H1 (cell line): ENCODE measurements around the gene CRYBB1. TPM values are rescaled to one million over a fixed set of nuclear protein-coding genes. Genes with fewer than 3 reads are reported as not detected.
A peak's percentile ranks its signal among the peaks of the same experiment; 100 is the strongest.

Experiments used
- BCL11A ChIP-seq, 2 experiments: IDR thresholded peaks; one replicate each; pipeline ENCODE4 v1.6.1; 2011; ENCODE audit warnings: low read depth in 2 of 2, low read length in 2 of 2, mild to moderate bottlenecking in 2 of 2
- E2F6 ChIP-seq: IDR thresholded peaks from 2 replicates; pipeline ENCODE4 v1.6.1; 2012; ENCODE audit warnings: inconsistent platforms
- USF2 ChIP-seq: IDR thresholded peaks from 2 replicates; pipeline ENCODE4 v1.6.1; 2011; ENCODE audit warnings: low read length, improper control_type of control experiment
- microRNA counts: library from miRNA; unstranded; fragments of <30 nt; microRNA quantifications from one replicate; lab custom pipeline; 2015
- microRNA-seq, 2 experiments: library from miRNA; unstranded; fragments of <30 nt; microRNA quantifications; one replicate each; pipeline versions ENCODE4 to v1.2.0, GENCODE V29; 2016 to 2020; ENCODE audit warnings: borderline microRNAs expressed in 2 of 2, borderline number of aligned reads in 2 of 2, borderline replicate concordance in 1 of 2
- polyA plus RNA-seq, 7 experiments: library from polyadenylated mRNA; depleted of rRNA in 3 of 7; stranded (reverse) in 5 of 7; unstranded in 2 of 7; fragments of >200 nt in 5 of 7; fragments of 200-250 nt in 2 of 7; gene quantifications; 1 replicate in 5 of 7; 2 replicates in 1 of 7; 4 replicates in 1 of 7; pipeline versions ENCODE4 v1.2.1 to v1.2.3, GENCODE V29; 2011 to 2013; ENCODE audit warnings: missing spikeins in 2 of 7, mixed read lengths in 2 of 7
- small RNA-seq: library from polyadenylated mRNA; stranded (forward); fragments of <200 nt; extraction: miRNeasy Mini kit (QIAGEN cat#:217004); gene quantifications from one replicate; pipeline ENCODE3, GENCODE V24; 2013; ENCODE audit not compliant: insufficient read depth
- total RNA-seq: library from RNA; stranded (reverse); fragmentation: NEBNext Ultra II Directional; extraction: Animal tissue kit (Norgen Biotek cat#: 25700); gene quantifications from 2 replicates; pipeline ENCODE4 v1.2.1, GENCODE V29; 2021

CRYBB1 gene
- total and polyA plus RNA-seq, 2 of the 8 experiments (the other 6 are each of a cell fraction or from before 2014, with no cell fraction given) = 1.7 to 6.0 TPM

DNA sequence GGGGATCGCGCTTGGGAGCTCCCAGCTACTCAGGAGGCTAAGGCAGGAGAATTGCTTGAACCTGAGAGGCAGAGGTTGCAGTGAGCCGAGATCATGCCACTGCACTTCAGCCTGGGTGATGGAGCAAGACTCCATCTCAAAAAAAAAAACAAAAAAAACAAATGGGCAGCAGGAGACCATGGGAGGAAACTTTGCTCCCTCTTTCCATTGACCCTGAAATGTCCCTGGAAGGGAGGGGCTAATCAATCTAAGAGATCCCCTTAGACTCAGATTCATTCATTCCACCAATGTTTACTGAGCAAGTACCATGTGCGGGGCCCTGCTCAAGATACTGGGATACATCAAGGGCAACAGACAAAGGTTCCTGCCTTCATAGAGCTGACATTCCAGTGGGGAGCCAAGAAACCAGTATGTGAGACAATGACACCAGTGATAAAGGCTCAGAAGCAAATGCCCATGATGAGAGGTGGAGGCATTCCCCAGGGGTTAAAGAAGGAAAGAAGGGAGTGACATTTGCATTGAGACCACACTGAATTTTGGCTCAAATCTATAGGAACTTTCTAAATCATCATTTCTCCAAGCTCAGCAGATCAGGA, 67.8 kb downstream of the CRYBB1 start (continued):
- TF ChIP-seq USF2 (no peak), E2F6 (no peak), BCL11A (IDR thresholded peaks at IDR 0.05; ENCODE audit: low read depth in 2 of 2, low read length in 2 of 2) (no peak)

MicroRNA genes within 50 kb of the gene (microRNA counts, 767-probe panel; counts per million panel counts)
- microRNA hsa-miR-548j (lab: Ali Mortazavi, UCI) = 879 counts per million, percentile 95 among the panel's probes with 10 or more counts

Small RNA genes lying within 50 kb of the gene (microRNA-seq; reads per million reads assigned to microRNA genes)
- 2.1 to 4.5 reads per million in 2 experiments for gene MIR548J

Small RNA genes lying within 50 kb of the gene (small RNA-seq; reads per million reads assigned to genes)
- gene MIR548J (31.6 reads per million, percentile 95 among the genes with 10 or more reads in this experiment), gene RF01874 (not detected)

Other genes starting within 250 kb of the CRYBB1 start
- 11.0 and 11.1 TPM in 2 replicates for gene ASPHD2, start 188.8 kb downstream of the CRYBB1 start, total RNA-seq
- gene ASPHD2, start 188.8 kb downstream of the CRYBB1 start, polyA plus RNA-seq (2011; rRNA removed) = 7.2 and 8.1 TPM in 2 replicates
- gene HPS4, start 134.2 kb downstream of the CRYBB1 start, total RNA-seq = 32.9 and 35.2 TPM in 2 replicates
- gene HPS4, start 134.2 kb downstream of the CRYBB1 start, polyA plus RNA-seq (2011; rRNA removed) = 28.0 and 35.3 TPM in 2 replicates
- gene SRRD, start 134.2 kb downstream of the CRYBB1 start, total RNA-seq = 25.3 and 26.3 TPM in 2 replicates
- gene SRRD, start 134.2 kb downstream of the CRYBB1 start, polyA plus RNA-seq (2011; rRNA removed) = 9.9 and 17.1 TPM in 2 replicates
- 23.9 and 28.3 TPM in 2 replicates for gene TFIP11, start 105.6 kb downstream of the CRYBB1 start, total RNA-seq
- 18.1 and 18.4 TPM in 2 replicates for gene TFIP11, start 105.6 kb downstream of the CRYBB1 start, polyA plus RNA-seq (2011; rRNA removed)
- 58.8 and 62.1 TPM in 2 replicates for gene TPST2, start 27.9 kb downstream of the CRYBB1 start, total RNA-seq
- 143 and 162 TPM in 2 replicates for gene TPST2, start 27.9 kb downstream of the CRYBB1 start, polyA plus RNA-seq (2011; rRNA removed)
- 0.67 and 1.5 TPM in 2 replicates for gene CRYBA4, start 3.9 kb upstream of the CRYBB1 start, total RNA-seq
- 2.2 and 3.1 TPM in 2 replicates for gene CRYBA4, start 3.9 kb upstream of the CRYBB1 start, polyA plus RNA-seq (2011; rRNA removed)
- 33.8 and 36.0 TPM in 2 replicates for gene MIAT, start 39.6 kb upstream of the CRYBB1 start, total RNA-seq
- gene MIAT, start 39.6 kb upstream of the CRYBB1 start, polyA plus RNA-seq (2011; rRNA removed) = 27.6 and 38.3 TPM in 2 replicates